GM19455 (cell line): ENCODE data around the gene ZDHHC9.

Source experiments
- ATAC-seq: cut with Tn5 transposase; IDR thresholded peaks from one replicate; pipeline ENCODE4 v1.9.1; 2021; ENCODE audit not compliant: unreplicated experiment

The ZDHHC9 gene

GRCh38 chrX:129787336-129788055 lies 56.2 kb downstream of the ZDHHC9 start:
- no peak for ATAC-seq

GRCh38 chrX:129786210-129786651 lies 57.5 kb downstream of the ZDHHC9 start:
- ATAC-seq = peak; percentile 84

GRCh38 chrX:129785160-129785947 lies 58.3 kb downstream of the ZDHHC9 start:
- ATAC-seq = no peak

GRCh38 chrX:129784371-129784770 lies 59.3 kb downstream of the ZDHHC9 start:
- no peak for ATAC-seq

GRCh38 chrX:129783291-129783713 lies 60.4 kb downstream of the ZDHHC9 start:
- no peak for ATAC-seq

GRCh38 chrX:129782706-129783105 lies 61.0 kb downstream of the ZDHHC9 start:
- no peak for ATAC-seq

- no peak for ATAC-seq
Measured at GRCh38 chrX:129781680-129782495, 61.8 kb downstream of the ZDHHC9 start.

- peak; percentile 66 for ATAC-seq
Measured at GRCh38 chrX:129781134-129781672, 62.5 kb downstream of the ZDHHC9 start.

- ATAC-seq = no peak
Measured at GRCh38 chrX:129780441-129781105, 63.1 kb downstream of the ZDHHC9 start.

- peak; percentile 35 for ATAC-seq
Measured at GRCh38 chrX:129779747-129780146, 63.9 kb downstream of the ZDHHC9 start, which contains the start of gene SASH3. TSS of gene SASH3 (plus strand) at chrX:129779949. CDS start at chrX:129780098, 149 bp downstream.

- no peak for ATAC-seq
Measured at GRCh38 chrX:129779086-129779672, 64.5 kb downstream of the ZDHHC9 start.

- peak; percentile 30 for ATAC-seq
Measured at GRCh38 chrX:129777218-129778030, 66.3 kb downstream of the ZDHHC9 start.

- ATAC-seq = no peak
Measured at GRCh38 chrX:129773649-129774458, 69.8 kb downstream of the ZDHHC9 start.

- peak; percentile 69 for ATAC-seq
Measured at GRCh38 chrX:129772796-129773431, 70.8 kb downstream of the ZDHHC9 start.

- no peak for ATAC-seq
Measured at GRCh38 chrX:129771266-129771995, 72.3 kb downstream of the ZDHHC9 start.

GRCh38 chrX:129769467-129770154 lies 74.1 kb downstream of the ZDHHC9 start:
- peak; percentile 50 for ATAC-seq
